Lower leg skin (tissue), 4 donors: ENCODE measurements around the gene ZNF518A. TPM values are rescaled to one million over a fixed set of nuclear protein-coding genes. Genes with fewer than 3 reads are reported as not detected.

ENCODE experiments used
- DNase-seq, 2 donors: peaks; one replicate each; pipeline ENCODE4 v3.0.0-alpha.2; 2019; ENCODE audit warnings: low spot score in 2 of 2
- H3K4me3 ChIP-seq: fragments of 200-600 bp; sonication (generic); 2 replicates; pipeline ENCODE4 v1.5.1; 2017; ENCODE audit warnings: mild to moderate bottlenecking, low read depth; ENCODE audit not compliant: poor library complexity, severe bottlenecking
- POLR2A ChIP-seq, 2 donors: fragments of 450-650 bp; IDR thresholded peaks; one replicate each; pipeline ENCODE4 v1.6.1; 2016 to 2017; ENCODE audit warnings: antibody characterized with exemption in 2 of 2, mild to moderate bottlenecking in 1 of 2, moderate library complexity in 1 of 2
- WGBS, 2 donors: methylation state at CpG; one replicate each; pipeline ENCODE4 v1.1.5; 2018; 5-methylcytosine and 5-hydroxymethylcytosine counted together
- intact Hi-C: fragments of 100-400 bp; cut with DNase I; formaldehyde crosslinking; loops from one replicate; pipeline ENCODE4 v1.15.0; 2023; ENCODE audit warnings: low total_unique reads
- total RNA-seq, 4 donors: library from RNA; depleted of rRNA; stranded (reverse); fragments of >200 nt; gene quantifications; one replicate each; pipeline ENCODE4 v1.1.0, GENCODE V29; 2016
- TF ChIP-seq, protein P1 (sequence below), 3 donors: fragments of 450-650 bp; IDR thresholded peaks; one replicate each; pipeline ENCODE4 v1.5.1; 2016; ENCODE audit warnings: antibody characterized with exemption in 3 of 3, mild to moderate bottlenecking in 3 of 3, moderate library complexity in 2 of 3

The ZNF518A gene
- total RNA-seq, 4 donors from 2014 or later = 6.7 to 12.1 (median 8.3) TPM

GRCh38 chr10:96208271-96208670 is 78.2 kb downstream of the ZNF518A start:
- intact Hi-C loops = no loop called here
- TF ChIP-seq, protein P1, sequence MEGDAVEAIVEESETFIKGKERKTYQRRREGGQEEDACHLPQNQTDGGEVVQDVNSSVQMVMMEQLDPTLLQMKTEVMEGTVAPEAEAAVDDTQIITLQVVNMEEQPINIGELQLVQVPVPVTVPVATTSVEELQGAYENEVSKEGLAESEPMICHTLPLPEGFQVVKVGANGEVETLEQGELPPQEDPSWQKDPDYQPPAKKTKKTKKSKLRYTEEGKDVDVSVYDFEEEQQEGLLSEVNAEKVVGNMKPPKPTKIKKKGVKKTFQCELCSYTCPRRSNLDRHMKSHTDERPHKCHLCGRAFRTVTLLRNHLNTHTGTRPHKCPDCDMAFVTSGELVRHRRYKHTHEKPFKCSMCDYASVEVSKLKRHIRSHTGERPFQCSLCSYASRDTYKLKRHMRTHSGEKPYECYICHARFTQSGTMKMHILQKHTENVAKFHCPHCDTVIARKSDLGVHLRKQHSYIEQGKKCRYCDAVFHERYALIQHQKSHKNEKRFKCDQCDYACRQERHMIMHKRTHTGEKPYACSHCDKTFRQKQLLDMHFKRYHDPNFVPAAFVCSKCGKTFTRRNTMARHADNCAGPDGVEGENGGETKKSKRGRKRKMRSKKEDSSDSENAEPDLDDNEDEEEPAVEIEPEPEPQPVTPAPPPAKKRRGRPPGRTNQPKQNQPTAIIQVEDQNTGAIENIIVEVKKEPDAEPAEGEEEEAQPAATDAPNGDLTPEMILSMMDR (IDR thresholded peaks at IDR 0.05) = no peak
- no peak for TF ChIP-seq POLR2A (IDR thresholded peaks at IDR 0.05)
- no peak for DNase-seq
- no peak overlapping the region for H3K4me3 ChIP-seq
- 83 to 84% methylated on average over 2 of the region's 2 CpGs for WGBS, 2 donors

- 68 to 74% methylated on average over 5 of the region's 5 CpGs for WGBS, 2 donors
- no peak for DNase-seq
- intact Hi-C loops = no loop called here
- TF ChIP-seq, protein P1 (IDR thresholded peaks at IDR 0.05) = no peak
- no peak for TF ChIP-seq POLR2A (IDR thresholded peaks at IDR 0.05)
- no peak overlapping the region for H3K4me3 ChIP-seq
Observed at GRCh38 chr10:96208946-96209345, 78.8 kb downstream of the ZNF518A start.

DNA sequence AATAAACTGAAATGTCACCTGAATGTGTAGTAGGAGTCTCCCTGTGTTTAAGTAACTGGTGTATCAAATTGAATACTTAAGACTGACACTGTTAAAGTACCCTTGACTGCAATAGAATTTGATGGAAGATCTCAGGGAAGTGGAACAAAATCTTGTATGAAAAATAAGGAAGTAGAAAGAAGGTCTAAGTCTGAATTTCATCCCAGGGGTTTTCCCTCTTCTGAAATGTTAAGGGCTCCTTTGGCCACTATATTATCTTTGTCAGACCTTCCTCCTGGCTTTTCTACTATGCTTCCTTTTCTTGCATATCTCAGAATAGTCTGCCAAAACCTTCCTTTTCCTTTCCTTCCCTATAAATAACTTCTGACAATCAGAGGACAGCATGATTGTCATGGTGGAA is 81.7 kb downstream of the ZNF518A start:
- H3K4me3 ChIP-seq = no peak overlapping the region
- intact Hi-C loops = no loop called here
- DNase-seq = no peak
- TF ChIP-seq, protein P1 (IDR thresholded peaks at IDR 0.05) = no peak
- no peak for TF ChIP-seq POLR2A (IDR thresholded peaks at IDR 0.05)

DNA sequence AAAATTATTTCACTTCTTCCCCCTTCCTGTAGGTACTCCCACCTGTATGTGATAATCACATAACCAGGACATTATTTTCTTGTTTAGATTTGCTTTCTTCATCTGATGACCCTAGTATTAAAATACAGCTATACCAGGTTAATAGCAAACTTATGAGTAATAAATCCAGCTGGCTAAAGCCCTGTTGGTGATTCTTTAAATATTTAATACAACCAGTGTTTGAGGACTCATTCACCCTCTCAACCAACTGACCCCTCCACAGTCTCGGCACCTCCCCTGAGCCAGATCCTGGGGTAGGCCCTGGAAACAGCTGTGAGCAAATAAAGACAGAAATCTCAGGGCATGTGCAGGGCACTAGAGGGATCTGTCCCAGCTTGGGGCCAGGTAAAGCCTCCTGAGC is 82.8 kb downstream of the ZNF518A start:
- TF ChIP-seq, protein P1 (IDR thresholded peaks at IDR 0.05) = no peak
- TF ChIP-seq POLR2A (IDR thresholded peaks at IDR 0.05) = no peak
- no peak for DNase-seq
- 87 to 89% methylated on average over 1 of the region's 1 CpG for WGBS, 2 donors
- intact Hi-C loops = no loop called here
- no peak overlapping the region for H3K4me3 ChIP-seq

Other genes with a start within 250 kb of the ZNF518A start
- gene CC2D2B, start 222.3 kb upstream of the ZNF518A start, total RNA-seq = under 1 TPM in 2 of 4 donors, not detected in 2; 0.12 to 0.94 TPM
- 1 to 10 TPM; 2.1 to 3.6 (median 3.0) TPM for gene CCNJ, start 86.7 kb upstream of the ZNF518A start, total RNA-seq
- gene BLNK, start 141.3 kb downstream of the ZNF518A start, total RNA-seq = 10 to 100 TPM in 2 of 4 donors, 1 to 10 TPM in 2; 2.4 to 13.3 (median 7.7) TPM
- not detected for gene DNTT, start 174.1 kb downstream of the ZNF518A start, total RNA-seq
- not detected for gene OPALIN, start 228.7 kb downstream of the ZNF518A start, total RNA-seq